ENCODE measurements around the gene ADD1. TPM values are rescaled to one million over a fixed set of nuclear protein-coding genes. Genes with fewer than 3 reads are reported as not detected.

Gene ADD1
- total and polyA plus RNA-seq, 4 donors: 127 to 400 (median 268) TPM

DNA sequence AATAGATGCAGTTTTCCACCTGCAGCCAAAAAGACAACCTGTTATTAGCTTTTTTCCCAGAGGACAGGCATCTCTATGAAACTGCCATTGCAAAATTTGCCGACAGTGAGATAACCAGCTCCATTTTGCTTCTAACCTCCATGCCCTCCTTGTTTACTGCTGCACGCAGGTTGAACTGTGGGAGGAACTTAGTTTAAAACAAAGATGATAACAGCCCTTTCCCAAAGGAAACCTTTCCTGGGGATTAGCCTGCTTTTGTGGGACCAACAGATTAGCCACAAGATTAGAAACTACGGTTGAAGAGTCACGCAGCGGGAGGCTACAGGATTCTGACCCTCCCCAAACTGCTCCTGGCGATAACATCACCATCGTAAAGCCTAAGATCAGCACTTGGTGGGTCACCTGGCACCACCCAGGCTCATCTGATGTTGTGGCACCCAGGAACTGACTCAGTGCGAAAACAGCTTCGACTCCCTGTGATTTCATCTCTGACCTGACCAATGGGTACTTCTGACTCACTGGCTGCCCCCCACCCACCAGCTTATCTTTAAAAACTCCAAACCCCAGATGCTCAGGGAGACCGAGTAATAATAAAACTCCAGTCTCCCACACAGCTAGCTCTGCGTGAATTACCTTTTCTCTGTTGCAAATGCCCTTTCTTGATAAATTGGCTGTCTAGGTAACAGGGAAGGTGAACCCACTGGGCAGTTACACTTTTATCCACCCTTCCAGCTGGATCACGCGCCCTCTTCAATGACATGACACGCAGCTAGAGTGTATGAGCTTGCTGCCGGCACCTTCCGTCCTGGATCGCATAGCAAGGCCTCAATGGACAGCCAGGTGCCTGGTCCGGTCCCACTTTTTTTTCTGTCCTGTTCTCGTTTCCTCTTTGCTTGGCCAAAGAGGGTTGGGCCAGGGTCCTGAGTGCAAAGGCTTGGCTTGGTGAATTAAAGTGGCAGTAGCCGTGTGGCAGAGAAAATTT, 92.4 kb downstream of the ADD1 start:
- H3K36me3 ChIP-seq (ENCODE audit: control insufficient read depth in 4 of 4, insufficient read depth in 4 of 4, low read length in 4 of 4): peaks cover under 1 to 35% (median 20%) of the 10 kb centered on the region in 4 donors
- H3K9ac ChIP-seq (ENCODE audit: insufficient read depth in 1 of 2, low read length in 2 of 2): peak overlapping the region in 1 of 2 donors; percentile 60
- peaks cover 0 to 40% (median 34%) of the 10 kb centered on the region in 5 donors for H3K4me1 ChIP-seq (ENCODE audit: control insufficient read depth in 5 of 5, insufficient read depth in 5 of 5, low read length in 5 of 5)
- WGBS, 2 donors: 80 to 82% methylated on average over 20 of the region's 20 CpGs
- no peak for ATAC-seq (ENCODE audit: insufficient read depth, low FRiP score)
- H3K27ac ChIP-seq (ENCODE audit: low read depth in 1 of 2, low read length in 1 of 2): peak overlapping the region in 1 of 2 donors; percentile 96
- TF ChIP-seq, protein P1, sequence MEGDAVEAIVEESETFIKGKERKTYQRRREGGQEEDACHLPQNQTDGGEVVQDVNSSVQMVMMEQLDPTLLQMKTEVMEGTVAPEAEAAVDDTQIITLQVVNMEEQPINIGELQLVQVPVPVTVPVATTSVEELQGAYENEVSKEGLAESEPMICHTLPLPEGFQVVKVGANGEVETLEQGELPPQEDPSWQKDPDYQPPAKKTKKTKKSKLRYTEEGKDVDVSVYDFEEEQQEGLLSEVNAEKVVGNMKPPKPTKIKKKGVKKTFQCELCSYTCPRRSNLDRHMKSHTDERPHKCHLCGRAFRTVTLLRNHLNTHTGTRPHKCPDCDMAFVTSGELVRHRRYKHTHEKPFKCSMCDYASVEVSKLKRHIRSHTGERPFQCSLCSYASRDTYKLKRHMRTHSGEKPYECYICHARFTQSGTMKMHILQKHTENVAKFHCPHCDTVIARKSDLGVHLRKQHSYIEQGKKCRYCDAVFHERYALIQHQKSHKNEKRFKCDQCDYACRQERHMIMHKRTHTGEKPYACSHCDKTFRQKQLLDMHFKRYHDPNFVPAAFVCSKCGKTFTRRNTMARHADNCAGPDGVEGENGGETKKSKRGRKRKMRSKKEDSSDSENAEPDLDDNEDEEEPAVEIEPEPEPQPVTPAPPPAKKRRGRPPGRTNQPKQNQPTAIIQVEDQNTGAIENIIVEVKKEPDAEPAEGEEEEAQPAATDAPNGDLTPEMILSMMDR (IDR thresholded peaks at IDR 0.05; ENCODE audit: control extremely low read depth, extremely low read depth): no peak
- H3K4me3 ChIP-seq: no peak overlapping the region
- peak in 1 of 3 donors; percentile 4 for DNase-seq
- no peaks in the 10 kb centered on the region for H3K9me3 ChIP-seq (ENCODE audit: control insufficient read depth in 4 of 4, insufficient read depth in 3 of 4, low read length in 3 of 4)
- no peaks in the 10 kb centered on the region for H3K27me3 ChIP-seq (ENCODE audit: control insufficient read depth in 3 of 3, insufficient read depth in 3 of 3, low read length in 2 of 3)

DNA sequence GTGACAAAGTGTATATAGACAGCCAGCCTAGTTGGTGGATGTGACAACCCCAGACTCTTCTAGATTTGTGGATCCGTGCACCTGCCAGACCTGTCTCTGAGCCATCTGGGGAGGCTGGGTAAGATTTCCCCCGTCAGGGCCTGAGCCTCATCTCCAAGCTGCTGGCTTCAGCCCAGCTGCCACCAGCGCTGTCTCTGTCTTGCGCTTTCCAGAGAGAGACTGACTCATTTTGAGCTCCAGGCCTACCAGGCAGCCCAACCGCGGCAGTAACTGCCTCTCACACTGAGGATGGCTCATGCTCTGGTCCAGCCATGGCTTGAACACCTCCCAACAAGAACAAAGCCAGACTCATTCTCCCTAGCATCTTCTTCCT, 93.1 kb downstream of the ADD1 start:
- peak overlapping the region in 1 of 2 donors; percentile 43 for H3K27ac ChIP-seq (ENCODE audit: low read depth in 1 of 2, low read length in 1 of 2)
- ATAC-seq (ENCODE audit: insufficient read depth, low FRiP score) (no peak), DNase-seq (no peak)
- peaks cover 4 to 38% (median 17%) of the 10 kb centered on the region in 4 donors for H3K36me3 ChIP-seq (ENCODE audit: control insufficient read depth in 4 of 4, insufficient read depth in 4 of 4, low read length in 4 of 4)
- 79 to 82% methylated on average over 6 of the region's 6 CpGs for WGBS, 2 donors
- H3K9ac ChIP-seq (ENCODE audit: insufficient read depth in 1 of 2, low read length in 2 of 2): no peak overlapping the region
- peaks cover 0 to 33% (median 28%) of the 10 kb centered on the region in 5 donors for H3K4me1 ChIP-seq (ENCODE audit: control insufficient read depth in 5 of 5, insufficient read depth in 5 of 5, low read length in 5 of 5)
- no peak overlapping the region for H3K4me3 ChIP-seq
- TF ChIP-seq, protein P1 (IDR thresholded peaks at IDR 0.05; ENCODE audit: control extremely low read depth, extremely low read depth): no peak
- H3K9me3 ChIP-seq (ENCODE audit: control insufficient read depth in 4 of 4, insufficient read depth in 3 of 4, low read length in 3 of 4): no peaks in the 10 kb centered on the region
- no peaks in the 10 kb centered on the region for H3K27me3 ChIP-seq (ENCODE audit: control insufficient read depth in 3 of 3, insufficient read depth in 3 of 3, low read length in 2 of 3)

DNA sequence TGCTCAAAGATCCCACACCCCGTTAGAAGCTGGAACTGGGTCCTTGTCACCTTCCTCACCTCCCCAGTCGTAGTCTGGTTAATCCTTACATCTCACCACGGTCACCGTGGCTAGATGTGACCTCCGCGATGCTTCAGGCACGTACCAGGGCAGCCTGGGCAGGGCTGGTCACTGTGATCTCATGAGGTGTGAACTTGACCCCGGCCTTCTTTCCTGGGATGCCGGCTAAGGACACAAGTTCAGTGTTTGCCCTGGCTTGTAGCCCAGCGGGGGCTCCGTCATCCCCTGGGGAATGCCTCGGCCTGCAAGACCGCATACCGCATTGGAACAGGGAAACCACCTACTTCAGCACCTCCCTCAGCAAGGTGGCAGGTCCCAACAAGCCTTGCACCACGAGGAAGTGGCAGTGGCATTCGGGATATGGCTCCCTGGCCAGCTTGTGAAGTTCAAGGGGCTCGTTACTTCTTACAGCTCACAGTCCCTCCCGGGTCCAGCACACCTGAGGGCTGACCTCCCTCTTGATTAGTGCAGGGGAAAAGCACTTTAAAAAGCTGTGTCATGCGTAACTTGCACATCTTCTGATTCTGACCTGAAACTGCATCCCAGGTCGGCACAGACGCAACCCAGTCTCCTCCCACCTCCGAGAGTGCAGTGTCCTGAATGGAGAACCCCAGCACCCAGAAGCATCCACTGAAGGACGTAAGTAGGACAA, 93.7 kb downstream of the ADD1 start:
- peaks cover 0 to 28% (median 22%) of the 10 kb centered on the region in 5 donors for H3K4me1 ChIP-seq (ENCODE audit: control insufficient read depth in 5 of 5, insufficient read depth in 5 of 5, low read length in 5 of 5)
- no peak overlapping the region for H3K9ac ChIP-seq (ENCODE audit: insufficient read depth in 1 of 2, low read length in 2 of 2)
- TF ChIP-seq, protein P1 (IDR thresholded peaks at IDR 0.05; ENCODE audit: control extremely low read depth, extremely low read depth): no peak
- ATAC-seq (ENCODE audit: insufficient read depth, low FRiP score) (peak; percentile 9), DNase-seq (peak in 1 of 3 donors; percentile 12)
- no peak overlapping the region for H3K4me3 ChIP-seq
- peak overlapping the region in 1 of 2 donors; percentile 43 for H3K27ac ChIP-seq (ENCODE audit: low read depth in 1 of 2, low read length in 1 of 2)
- no peaks in the 10 kb centered on the region for H3K9me3 ChIP-seq (ENCODE audit: control insufficient read depth in 4 of 4, insufficient read depth in 3 of 4, low read length in 3 of 4)
- H3K36me3 ChIP-seq (ENCODE audit: control insufficient read depth in 4 of 4, insufficient read depth in 4 of 4, low read length in 4 of 4): peaks cover 4 to 41% (median 15%) of the 10 kb centered on the region in 4 donors
- no peaks in the 10 kb centered on the region for H3K27me3 ChIP-seq (ENCODE audit: control insufficient read depth in 3 of 3, insufficient read depth in 3 of 3, low read length in 2 of 3)
- 61 to 83% methylated on average over 23 of the region's 23 CpGs for WGBS, 2 donors
